ENCODE results near the gene SMIM9.

Gene SMIM9

GRCh38 chrX:154804261-154804956 lies 30.1 kb downstream of the SMIM9 start:
- peak overlapping the region; percentile 17 to 79 (median 62) for H3K9ac ChIP-seq (ENCODE audit: low read length in 5 of 5)
- peaks cover 0 to 28% (median 23%) of the 10 kb centered on the region in 5 donors for H3K4me1 ChIP-seq (ENCODE audit: control insufficient read depth in 5 of 5, insufficient read depth in 5 of 5, low read length in 5 of 5)
- no peaks in the 10 kb centered on the region for H3K36me3 ChIP-seq (ENCODE audit: control insufficient read depth in 5 of 5, insufficient read depth in 5 of 5, low read length in 5 of 5)
- H3K9me3 ChIP-seq (ENCODE audit: control insufficient read depth in 5 of 5, low read length in 5 of 5) = peaks cover 0 to 9% (median 0%) of the 10 kb centered on the region in 5 donors
- peak overlapping the region; percentile 69 for H3K27ac ChIP-seq (ENCODE audit: low read depth, low read length)
- H3K4me3 ChIP-seq (ENCODE audit: low read depth in 1 of 5, low read length in 5 of 5) = peak overlapping the region; percentile 65 to 72 (median 70)
- H3K27me3 ChIP-seq (ENCODE audit: control insufficient read depth in 5 of 5, insufficient read depth in 4 of 5, low read length in 5 of 5) = peaks cover 0 to 3% (median 0%) of the 10 kb centered on the region in 5 donors

- H3K27me3 ChIP-seq (ENCODE audit: control insufficient read depth in 5 of 5, insufficient read depth in 4 of 5, low read length in 5 of 5) = no peaks in the 10 kb centered on the region
- H3K4me3 ChIP-seq (ENCODE audit: low read depth in 1 of 5, low read length in 5 of 5) = peak overlapping the region in 2 of 5 donors; percentile 24 to 36
- no peaks in the 10 kb centered on the region for H3K36me3 ChIP-seq (ENCODE audit: control insufficient read depth in 5 of 5, insufficient read depth in 5 of 5, low read length in 5 of 5)
- H3K9me3 ChIP-seq (ENCODE audit: control insufficient read depth in 5 of 5, low read length in 5 of 5) = peaks cover 0 to 9% (median 0%) of the 10 kb centered on the region in 5 donors
- H3K27ac ChIP-seq (ENCODE audit: low read depth, low read length) = no peak overlapping the region
- peaks cover 2 to 29% (median 24%) of the 10 kb centered on the region in 5 donors for H3K4me1 ChIP-seq (ENCODE audit: control insufficient read depth in 5 of 5, insufficient read depth in 5 of 5, low read length in 5 of 5)
- peak overlapping the region in 2 of 5 donors; percentile 34 to 56 for H3K9ac ChIP-seq (ENCODE audit: low read length in 5 of 5)
These were observed 31.5 kb downstream of the SMIM9 start for GRCh38 chrX:154802947-154803346.

DNA sequence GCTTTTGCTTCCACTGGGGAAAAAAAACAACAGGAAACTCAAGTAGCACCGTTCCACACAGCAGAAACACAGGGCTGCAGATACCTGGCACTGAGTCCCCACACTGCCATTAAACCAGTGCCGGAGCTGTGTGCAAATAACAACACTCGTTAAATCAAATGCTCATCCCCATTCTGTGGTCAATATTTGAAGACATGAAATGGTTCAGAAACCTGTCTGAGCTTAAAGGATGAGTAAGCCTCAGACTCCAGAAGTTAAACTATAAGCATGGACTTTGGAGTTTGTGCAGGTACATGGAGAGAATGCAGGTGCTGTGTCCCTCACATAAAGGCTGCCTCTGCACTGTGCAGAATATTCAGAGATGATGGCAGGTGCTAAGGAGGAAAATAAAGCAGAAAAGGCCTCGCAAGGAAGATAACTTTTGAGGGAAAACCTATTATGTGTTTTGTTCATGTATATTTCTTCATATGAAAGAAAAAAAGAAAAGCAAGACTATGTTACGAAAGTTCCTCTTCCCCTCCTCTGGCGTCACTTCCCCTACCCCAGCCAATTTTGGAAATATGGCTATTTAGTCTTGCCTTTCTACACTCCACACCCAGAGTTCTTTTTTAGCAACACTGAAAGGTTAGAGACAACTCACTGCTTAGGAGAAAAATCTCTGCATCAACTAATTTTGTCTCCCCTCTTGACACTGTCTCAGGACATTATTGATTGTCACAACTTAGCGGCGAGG lies 33.8 kb downstream of the SMIM9 start:
- Histone ChIP-seq H3K9ac (ENCODE audit: low read length in 5 of 5) (peak overlapping the region in 1 of 5 donors; percentile 31), H3K27me3 (ENCODE audit: control insufficient read depth in 5 of 5, insufficient read depth in 4 of 5, low read length in 5 of 5) (no peaks in the 10 kb centered on the region), H3K36me3 (ENCODE audit: control insufficient read depth in 5 of 5, insufficient read depth in 5 of 5, low read length in 5 of 5) (no peaks in the 10 kb centered on the region), H3K9me3 (ENCODE audit: control insufficient read depth in 5 of 5, low read length in 5 of 5) (no peaks in the 10 kb centered on the region), H3K4me1 (ENCODE audit: control insufficient read depth in 5 of 5, insufficient read depth in 5 of 5, low read length in 5 of 5) (peaks cover 2 to 24% (median 24%) of the 10 kb centered on the region in 5 donors), H3K27ac (ENCODE audit: low read depth, low read length) (peak overlapping the region; percentile 52), H3K4me3 (ENCODE audit: low read depth in 1 of 5, low read length in 5 of 5) (no peak overlapping the region)

DNA sequence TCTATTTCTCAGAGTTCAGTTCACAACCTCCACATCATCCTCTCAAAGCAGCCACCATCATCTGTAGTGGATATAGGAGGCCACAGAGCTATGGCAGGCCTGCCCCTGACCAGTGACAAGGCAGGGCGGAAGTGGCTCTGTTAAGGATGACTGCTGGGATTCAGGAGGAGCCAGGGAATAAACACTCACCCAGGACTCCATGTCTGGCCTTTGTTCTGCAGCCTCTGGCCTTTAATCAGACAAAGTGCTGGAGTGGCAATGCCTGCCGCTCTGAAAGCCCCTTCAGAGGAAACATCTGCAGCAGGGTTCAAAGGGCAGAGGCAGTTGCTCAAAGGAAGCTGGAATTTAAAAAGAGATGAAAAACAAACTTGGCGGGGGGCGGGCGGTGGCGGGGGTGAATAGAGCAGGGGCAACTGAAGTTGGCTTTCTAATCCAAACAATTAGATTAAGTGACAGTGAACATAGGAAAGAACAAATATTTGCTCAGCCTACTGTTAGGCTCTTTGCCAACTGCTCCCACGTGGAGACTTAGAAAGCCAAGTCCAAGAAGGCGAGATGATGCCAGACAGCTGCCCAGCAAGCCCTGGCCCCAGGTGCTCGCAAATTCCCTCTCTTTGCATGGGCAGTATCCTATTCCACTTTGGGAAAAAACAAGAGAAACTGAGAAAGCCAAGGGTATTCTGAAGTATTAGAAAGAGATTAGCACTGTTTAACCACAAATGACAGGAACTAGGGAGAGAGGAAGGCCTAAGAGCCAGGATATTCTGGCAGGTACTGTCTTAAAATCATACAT lies 34.7 kb downstream of the SMIM9 start:
- Histone ChIP-seq H3K9me3 (ENCODE audit: control insufficient read depth in 5 of 5, low read length in 5 of 5) (no peaks in the 10 kb centered on the region), H3K9ac (ENCODE audit: low read length in 5 of 5) (peak overlapping the region in 1 of 5 donors; percentile 31), H3K36me3 (ENCODE audit: control insufficient read depth in 5 of 5, insufficient read depth in 5 of 5, low read length in 5 of 5) (no peaks in the 10 kb centered on the region), H3K4me1 (ENCODE audit: control insufficient read depth in 5 of 5, insufficient read depth in 5 of 5, low read length in 5 of 5) (peaks cover 2 to 23% (median 22%) of the 10 kb centered on the region in 5 donors), H3K4me3 (ENCODE audit: low read depth in 1 of 5, low read length in 5 of 5) (no peak overlapping the region), H3K27ac (ENCODE audit: low read depth, low read length) (peak overlapping the region; percentile 52), H3K27me3 (ENCODE audit: control insufficient read depth in 5 of 5, insufficient read depth in 4 of 5, low read length in 5 of 5) (no peaks in the 10 kb centered on the region)

- Histone ChIP-seq H3K27ac (ENCODE audit: low read depth, low read length) (no peak overlapping the region), H3K4me3 (ENCODE audit: low read depth in 1 of 5, low read length in 5 of 5) (no peak overlapping the region)
These were observed 37.5 kb downstream of the SMIM9 start for GRCh38 chrX:154797006-154797405.

GRCh38 chrX:154795016-154795415 lies 39.4 kb downstream of the SMIM9 start:
- H3K9me3 ChIP-seq (ENCODE audit: control insufficient read depth in 5 of 5, low read length in 5 of 5) = no peaks in the 10 kb centered on the region

More at GRCh38 chrX:154797006-154797405, 37.5 kb downstream of the SMIM9 start:
- no peaks in the 10 kb centered on the region for H3K27me3 ChIP-seq (ENCODE audit: control insufficient read depth in 5 of 5, insufficient read depth in 4 of 5, low read length in 5 of 5)
- peaks cover 0 to 17% (median 14%) of the 10 kb centered on the region in 5 donors for H3K4me1 ChIP-seq (ENCODE audit: control insufficient read depth in 5 of 5, insufficient read depth in 5 of 5, low read length in 5 of 5)
- no peaks in the 10 kb centered on the region for H3K36me3 ChIP-seq (ENCODE audit: control insufficient read depth in 5 of 5, insufficient read depth in 5 of 5, low read length in 5 of 5)
- no peak overlapping the region for H3K9ac ChIP-seq (ENCODE audit: low read length in 5 of 5)
- no peaks in the 10 kb centered on the region for H3K9me3 ChIP-seq (ENCODE audit: control insufficient read depth in 5 of 5, low read length in 5 of 5)

GRCh38 chrX:154793084-154793795 lies 41.2 kb downstream of the SMIM9 start:
- H3K4me1 ChIP-seq (ENCODE audit: control insufficient read depth in 5 of 5, insufficient read depth in 5 of 5, low read length in 5 of 5) = no peaks in the 10 kb centered on the region
- H3K27ac ChIP-seq (ENCODE audit: low read depth, low read length) = no peak overlapping the region

More at GRCh38 chrX:154795016-154795415, 39.4 kb downstream of the SMIM9 start:
- Histone ChIP-seq H3K27me3 (ENCODE audit: control insufficient read depth in 5 of 5, insufficient read depth in 4 of 5, low read length in 5 of 5) (no peaks in the 10 kb centered on the region), H3K4me3 (ENCODE audit: low read depth in 1 of 5, low read length in 5 of 5) (no peak overlapping the region), H3K4me1 (ENCODE audit: control insufficient read depth in 5 of 5, insufficient read depth in 5 of 5, low read length in 5 of 5) (peaks cover 0 to 7% (median 6%) of the 10 kb centered on the region in 5 donors), H3K9ac (ENCODE audit: low read length in 5 of 5) (no peak overlapping the region), H3K36me3 (ENCODE audit: control insufficient read depth in 5 of 5, insufficient read depth in 5 of 5, low read length in 5 of 5) (peaks cover 0 to 6% (median 0%) of the 10 kb centered on the region in 5 donors), H3K27ac (ENCODE audit: low read depth, low read length) (no peak overlapping the region)

GRCh38 chrX:154791939-154792338 lies 42.5 kb downstream of the SMIM9 start:
- peaks cover 0 to 6% (median 0%) of the 10 kb centered on the region in 5 donors for H3K36me3 ChIP-seq (ENCODE audit: control insufficient read depth in 5 of 5, insufficient read depth in 5 of 5, low read length in 5 of 5)
- H3K27ac ChIP-seq (ENCODE audit: low read depth, low read length) = no peak overlapping the region
- H3K4me1 ChIP-seq (ENCODE audit: control insufficient read depth in 5 of 5, insufficient read depth in 5 of 5, low read length in 5 of 5) = no peaks in the 10 kb centered on the region

More at GRCh38 chrX:154793084-154793795, 41.2 kb downstream of the SMIM9 start:
- Histone ChIP-seq H3K4me3 (ENCODE audit: low read depth in 1 of 5, low read length in 5 of 5) (no peak overlapping the region), H3K9me3 (ENCODE audit: control insufficient read depth in 5 of 5, low read length in 5 of 5) (no peaks in the 10 kb centered on the region), H3K27me3 (ENCODE audit: control insufficient read depth in 5 of 5, insufficient read depth in 4 of 5, low read length in 5 of 5) (no peaks in the 10 kb centered on the region), H3K9ac (ENCODE audit: low read length in 5 of 5) (no peak overlapping the region), H3K36me3 (ENCODE audit: control insufficient read depth in 5 of 5, insufficient read depth in 5 of 5, low read length in 5 of 5) (peaks cover 0 to 6% (median 0%) of the 10 kb centered on the region in 5 donors)

GRCh38 chrX:154791467-154791866 lies 43.0 kb downstream of the SMIM9 start:
- no peak overlapping the region for H3K4me3 ChIP-seq (ENCODE audit: low read depth in 1 of 5, low read length in 5 of 5)
- H3K9me3 ChIP-seq (ENCODE audit: control insufficient read depth in 5 of 5, low read length in 5 of 5) = no peaks in the 10 kb centered on the region
- peaks cover 0 to 6% (median 0%) of the 10 kb centered on the region in 5 donors for H3K36me3 ChIP-seq (ENCODE audit: control insufficient read depth in 5 of 5, insufficient read depth in 5 of 5, low read length in 5 of 5)
- H3K4me1 ChIP-seq (ENCODE audit: control insufficient read depth in 5 of 5, insufficient read depth in 5 of 5, low read length in 5 of 5) = no peaks in the 10 kb centered on the region
- H3K9ac ChIP-seq (ENCODE audit: low read length in 5 of 5) = no peak overlapping the region
- no peaks in the 10 kb centered on the region for H3K27me3 ChIP-seq (ENCODE audit: control insufficient read depth in 5 of 5, insufficient read depth in 4 of 5, low read length in 5 of 5)
- H3K27ac ChIP-seq (ENCODE audit: low read depth, low read length) = no peak overlapping the region

More at GRCh38 chrX:154791939-154792338, 42.5 kb downstream of the SMIM9 start:
- Histone ChIP-seq H3K27me3 (ENCODE audit: control insufficient read depth in 5 of 5, insufficient read depth in 4 of 5, low read length in 5 of 5) (no peaks in the 10 kb centered on the region), H3K9ac (ENCODE audit: low read length in 5 of 5) (no peak overlapping the region), H3K4me3 (ENCODE audit: low read depth in 1 of 5, low read length in 5 of 5) (no peak overlapping the region), H3K9me3 (ENCODE audit: control insufficient read depth in 5 of 5, low read length in 5 of 5) (no peaks in the 10 kb centered on the region)
